Peyer's patch (tissue), 4 donors: ENCODE measurements around the gene SPINK1. TPM values are rescaled to one million over a fixed set of nuclear protein-coding genes. Genes with fewer than 3 reads are reported as not detected.

Source experiments
- total RNA-seq, 4 donors: library from RNA; depleted of rRNA; stranded (reverse); fragments of >200 nt; gene quantifications; one replicate each; pipeline ENCODE4 v1.1.0, GENCODE V29; 2016

The SPINK1 gene
- total RNA-seq, 4 donors from 2014 or later = 46.2 to 436 (median 154) TPM

Other genes with a start within 250 kb of the SPINK1 start
- 1 to 10 TPM in 2 of 4 donors, not detected in 2; 2.1 TPM for gene JAKMIP2, start 48.9 kb downstream of the SPINK1 start, total RNA-seq
- gene SCGB3A2, start 47.0 kb upstream of the SPINK1 start, total RNA-seq = not detected
- not detected for gene C5orf46, start 74.9 kb upstream of the SPINK1 start, total RNA-seq
- gene SPINK5, start 232.3 kb upstream of the SPINK1 start, total RNA-seq = under 1 TPM in 1 of 4 donors, not detected in 3; 0.94 TPM